Stimulated activated CD8-positive, alpha-beta memory T cell treated with anti-CD3 and anti-CD28 coated beads, Interleukin-2, amount 100 ng/mL, for 1 hour (primary cell): ENCODE data around the gene EXOSC7.

ENCODE experiments used
- DNase-seq, 2 donors: peaks; one replicate each; pipeline ENCODE4 v3.0.0-alpha.2; 2020; ENCODE audit warnings: low read depth in 2 of 2

EXOSC7 gene

GRCh38 chr3:44992555-44993470, 16.8 kb downstream of the EXOSC7 start:
- DNase-seq, result no peak

GRCh38 chr3:44993471-44994205, 17.6 kb downstream of the EXOSC7 start:
- DNase-seq, result no peak

DNA sequence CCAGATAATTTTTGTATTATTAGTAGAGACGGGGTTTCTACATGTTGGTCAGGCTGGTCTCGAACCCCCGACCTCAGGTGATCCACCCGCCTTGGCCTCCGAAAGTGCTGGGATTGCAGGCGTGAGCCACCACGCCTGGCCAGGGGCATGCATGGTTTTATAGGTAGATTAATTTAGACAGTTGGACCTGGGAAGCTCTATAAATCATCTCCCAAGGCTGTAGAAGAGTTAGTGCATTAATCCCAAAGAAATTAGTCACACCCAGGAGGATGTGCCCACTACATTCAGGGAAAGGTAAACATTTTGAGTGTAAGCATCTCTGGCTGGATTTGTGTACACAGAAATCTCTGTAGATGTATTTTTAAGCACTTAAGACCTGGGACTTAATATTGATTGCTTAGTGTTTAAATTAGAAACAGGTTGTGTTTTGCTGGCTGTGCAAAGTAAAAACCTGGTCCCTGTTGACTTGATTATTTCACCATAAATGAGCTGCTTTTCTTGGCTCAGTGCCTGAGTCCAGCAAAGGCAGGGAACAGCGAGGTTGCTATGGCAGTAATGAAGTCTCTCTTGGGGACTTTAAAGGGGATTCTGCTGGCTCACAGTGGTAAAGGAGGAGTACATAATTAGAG, 19.2 kb downstream of the EXOSC7 start:
- DNase-seq, result no peak

DNA sequence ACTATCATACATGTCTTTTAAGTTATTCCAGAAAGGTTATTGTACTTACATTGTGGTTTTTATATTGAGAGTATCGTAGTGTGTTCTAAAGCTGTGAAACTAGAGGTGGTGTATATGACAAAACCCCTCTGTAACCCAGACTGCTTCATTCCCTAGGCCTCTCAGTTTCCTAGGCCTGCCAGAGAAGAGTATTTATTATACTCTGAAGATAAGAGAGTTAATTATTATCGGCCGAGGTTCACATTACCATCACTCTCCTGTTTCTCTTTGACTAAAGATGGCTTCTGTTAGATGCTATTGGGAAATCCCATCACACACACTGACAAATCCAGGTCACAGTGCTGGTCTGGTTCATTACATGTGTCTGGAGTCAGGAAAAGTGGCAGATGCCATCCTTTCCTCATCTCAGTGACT, 20.5 kb downstream of the EXOSC7 start:
- DNase-seq, result no peak

- DNase-seq, result no peak
Measured at GRCh38 chr3:44999782-45000181, 23.7 kb downstream of the EXOSC7 start.

- no peak for DNase-seq
Measured at GRCh38 chr3:45000823-45001222, 24.8 kb downstream of the EXOSC7 start.

GRCh38 chr3:45001738-45002137, 25.7 kb downstream of the EXOSC7 start:
- no peak for DNase-seq

GRCh38 chr3:45002139-45002660, 26.2 kb downstream of the EXOSC7 start:
- no peak for DNase-seq

DNA sequence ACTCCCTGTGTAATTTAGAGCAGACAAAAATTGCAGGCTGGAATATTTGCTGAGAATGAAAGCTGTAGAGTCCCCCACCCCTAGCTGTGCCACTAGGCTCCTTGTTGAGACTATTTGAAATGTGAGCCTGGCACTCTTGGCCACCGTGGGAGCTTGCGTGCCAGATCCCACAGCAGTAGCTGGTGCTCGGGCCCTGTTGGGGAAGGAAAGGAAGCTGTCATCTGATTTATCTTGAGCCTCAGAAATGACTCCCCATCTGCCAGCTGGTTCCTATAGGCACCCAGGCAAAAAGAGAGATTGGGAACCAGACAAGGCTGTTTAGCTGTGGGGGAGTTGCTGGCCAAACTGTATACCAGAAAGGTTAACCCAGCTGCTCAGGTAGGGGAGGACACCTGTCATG, 26.7 kb downstream of the EXOSC7 start:
- no peak for DNase-seq

GRCh38 chr3:45003406-45003805, 27.4 kb downstream of the EXOSC7 start:
- no peak for DNase-seq

DNA sequence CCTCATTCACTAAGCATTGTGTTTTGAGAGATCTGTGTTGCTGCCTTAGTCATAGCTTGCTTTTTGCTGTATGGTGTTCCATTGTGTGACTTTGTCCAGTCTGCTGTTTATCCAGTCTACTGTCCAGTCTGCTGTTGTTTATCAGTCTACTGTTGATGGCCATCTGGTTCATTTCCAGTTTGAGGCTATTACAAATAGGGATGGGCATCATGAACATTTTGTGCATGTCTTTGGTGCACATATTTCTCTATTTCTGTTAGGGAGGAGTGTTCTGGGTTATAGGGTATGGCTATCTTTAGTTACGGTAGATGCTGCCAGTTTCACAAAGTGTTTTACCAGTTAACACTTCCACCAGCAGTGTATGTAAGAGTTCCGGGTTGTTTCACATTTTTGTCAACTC, 27.8 kb downstream of the EXOSC7 start:
- no peak for DNase-seq

DNA sequence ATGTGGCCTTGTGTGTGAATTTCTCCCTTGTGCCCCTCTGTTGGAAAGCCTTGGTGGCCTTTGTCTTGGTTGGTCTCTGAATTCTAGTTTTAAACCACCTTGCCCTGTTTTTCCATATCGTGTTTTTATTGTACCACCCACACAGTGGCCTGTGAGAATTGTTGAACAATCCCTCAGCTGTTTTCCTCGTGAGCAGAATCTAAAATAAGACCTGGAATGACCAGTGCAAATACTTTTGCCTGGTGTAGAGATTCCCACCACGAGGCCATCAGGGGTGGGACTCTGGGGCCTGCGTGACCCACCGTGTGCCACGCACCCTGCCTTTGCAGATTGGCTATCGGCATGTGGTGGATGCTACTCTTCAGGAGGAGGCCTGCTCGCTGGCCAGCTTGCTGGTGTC, 31.0 kb downstream of the EXOSC7 start:
- no peak for DNase-seq

DNA sequence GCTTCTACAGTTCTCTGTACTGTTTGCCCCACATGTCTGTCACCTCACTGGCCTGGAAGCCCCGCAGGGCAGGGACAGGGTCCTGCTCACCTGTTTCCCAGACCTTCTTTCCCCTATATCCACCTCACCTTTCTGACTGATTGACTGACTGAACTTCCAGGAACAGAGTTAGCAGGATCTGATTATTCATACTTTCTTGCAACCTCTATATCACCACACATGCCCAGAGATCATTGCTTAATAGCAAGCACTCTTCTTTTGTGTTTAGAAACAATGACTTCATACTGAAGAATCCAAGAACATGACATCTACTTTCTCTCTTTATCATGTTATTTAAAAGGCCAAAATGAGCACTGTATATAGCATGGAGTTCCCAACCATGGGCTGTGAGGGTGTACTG, 32.1 kb downstream of the EXOSC7 start:
- DNase-seq, result no peak

GRCh38 chr3:45009868-45010267, 33.8 kb downstream of the EXOSC7 start:
- DNase-seq, result no peak

DNA sequence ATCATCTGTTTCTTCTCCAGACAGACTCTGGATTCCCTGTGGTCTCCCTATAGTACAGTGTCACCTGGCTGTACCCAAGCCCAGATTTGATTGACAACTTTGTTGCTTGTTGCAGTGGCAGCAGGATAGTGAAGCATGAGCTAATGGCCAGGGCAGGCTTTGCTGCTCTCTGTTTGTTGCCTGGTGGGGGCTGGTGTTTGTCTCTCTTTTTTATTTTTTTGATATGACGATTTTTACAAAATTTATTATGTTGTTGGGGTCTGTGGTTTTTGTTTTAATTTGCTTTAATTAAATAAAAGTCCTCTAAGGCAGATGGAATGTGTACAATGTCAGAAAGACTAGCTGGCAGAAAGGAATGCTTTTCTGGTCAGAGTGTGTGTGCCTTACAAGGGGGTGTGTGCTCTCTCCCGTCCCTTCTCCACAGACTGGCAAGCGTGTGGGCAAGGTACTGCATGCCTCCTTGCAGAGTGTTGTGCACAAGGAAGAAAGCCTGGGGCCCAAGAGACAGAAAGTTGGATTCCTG, 34.8 kb downstream of the EXOSC7 start:
- no peak for DNase-seq

DNA sequence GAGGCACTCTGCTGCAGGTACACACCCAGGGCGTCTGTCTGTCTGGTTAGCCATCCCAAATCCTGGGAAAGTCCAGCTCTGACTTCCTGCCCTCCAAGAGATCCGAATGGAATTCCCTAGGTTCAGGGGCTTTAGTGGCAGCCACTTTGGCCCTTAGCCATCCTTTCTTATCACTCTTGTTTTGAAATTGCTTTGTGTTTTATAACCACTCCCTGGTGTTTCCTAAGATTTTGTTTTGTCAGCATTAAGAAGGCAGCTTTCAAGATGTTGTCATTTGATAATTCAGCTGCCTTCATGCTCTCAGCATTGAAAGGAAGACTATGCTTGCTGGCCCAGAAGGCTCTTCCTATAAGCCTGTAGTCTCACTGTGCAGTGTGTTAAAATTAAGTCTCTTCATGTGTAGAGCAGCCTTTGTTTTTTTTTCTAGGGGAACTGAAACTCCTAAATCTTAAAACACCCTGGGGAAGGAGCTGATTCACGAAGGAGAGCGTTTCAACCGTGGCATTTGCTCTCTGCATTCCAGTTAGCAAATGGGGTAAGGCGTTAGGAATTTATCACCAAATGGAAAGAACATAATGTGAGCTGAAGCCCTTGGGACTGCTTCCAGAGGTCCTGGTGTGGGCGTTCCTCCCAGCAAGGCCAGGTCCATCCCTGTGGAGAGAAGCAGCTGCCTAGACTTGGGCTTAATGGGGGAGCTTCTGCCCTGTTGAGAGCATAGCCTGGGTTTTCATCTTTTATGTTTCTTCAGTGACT, 35.9 kb downstream of the EXOSC7 start:
- DNase-seq, result no peak

DNA sequence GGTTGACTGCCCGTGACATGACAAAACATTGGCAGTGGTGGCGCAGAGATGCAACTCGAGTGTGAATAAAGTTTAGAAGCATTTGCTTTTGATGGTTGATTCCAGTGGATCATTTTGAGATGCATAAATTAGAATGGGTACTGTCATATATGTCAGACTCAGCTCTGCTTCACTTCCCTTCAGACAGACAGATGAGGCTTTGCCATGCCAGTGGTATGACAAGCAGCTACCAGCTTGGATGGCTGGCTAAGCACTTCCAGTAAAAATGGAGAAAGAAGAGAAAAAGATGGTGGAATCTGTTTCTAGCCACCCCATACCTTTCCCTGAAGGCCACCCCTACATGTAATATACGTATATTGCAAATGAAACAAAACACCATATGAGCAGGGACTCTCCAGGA, 36.5 kb downstream of the EXOSC7 start:
- no peak for DNase-seq

GRCh38 chr3:45016916-45017315, 40.9 kb downstream of the EXOSC7 start:
- no peak for DNase-seq

GRCh38 chr3:45017821-45018220, 41.8 kb downstream of the EXOSC7 start:
- DNase-seq, result no peak

DNA sequence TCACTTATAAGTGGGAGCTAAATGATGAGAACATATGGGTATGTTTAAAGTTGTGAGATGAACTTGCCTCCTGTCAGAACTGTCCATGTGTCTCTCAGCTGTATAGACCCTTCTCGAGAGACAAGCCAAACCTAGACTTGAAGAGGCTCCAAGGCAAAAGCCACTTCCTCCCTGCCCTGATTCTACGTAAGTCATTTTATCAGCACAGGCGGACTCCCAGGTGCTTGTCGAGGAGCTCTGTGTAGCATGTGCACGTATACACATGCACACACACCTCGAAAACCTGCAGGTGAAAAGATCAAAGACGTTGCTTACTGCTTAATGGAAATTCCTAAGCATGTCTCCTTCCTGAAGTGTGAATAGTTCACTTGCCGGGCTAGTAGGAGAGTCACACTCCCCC, 44.5 kb downstream of the EXOSC7 start:
- no peak for DNase-seq

- DNase-seq, result no peak
Measured at GRCh38 chr3:45021524-45022297, 45.7 kb downstream of the EXOSC7 start.
